ENCODE data around the gene RLN2.
"Not testable (repeated sequence)": the region's sequence is repeated elsewhere in the genome, so short reads cannot be mapped to it uniquely, and the experiment has no call there.

Gene RLN2

GRCh38 chr9:5316406-5316805, 11.9 kb upstream of the RLN2 start:
- H3K27me3 ChIP-seq (ENCODE audit: control insufficient read depth, insufficient read depth, low read length); H3K9me3 ChIP-seq (ENCODE audit: control insufficient read depth, insufficient read depth, low read depth, low read length); H3K4me1 ChIP-seq (ENCODE audit: control insufficient read depth, insufficient read depth, low read length); H3K36me3 ChIP-seq (ENCODE audit: control insufficient read depth, insufficient read depth, low read length); H3K27ac ChIP-seq (ENCODE audit: low read depth, low read length); H3K4me3 ChIP-seq (ENCODE audit: low read depth, low read length); H3K9ac ChIP-seq (ENCODE audit: low read length): not testable (repeated sequence)

GRCh38 chr9:5315187-5315923, 10.8 kb upstream of the RLN2 start:
- Histone ChIP-seq H3K9me3 (ENCODE audit: control insufficient read depth, insufficient read depth, low read depth, low read length) (peaks cover 7% of the 10 kb centered on the region; the same call in 1 of the 2 replicates), H3K27me3 (ENCODE audit: control insufficient read depth, insufficient read depth, low read length) (no peaks in the 10 kb centered on the region), H3K4me1 (ENCODE audit: control insufficient read depth, insufficient read depth, low read length) (no peaks in the 10 kb centered on the region), H3K36me3 (ENCODE audit: control insufficient read depth, insufficient read depth, low read length) (no peaks in the 10 kb centered on the region), H3K4me3 (ENCODE audit: low read depth, low read length) (no peak overlapping the region), H3K9ac (ENCODE audit: low read length) (no peak overlapping the region), H3K27ac (ENCODE audit: low read depth, low read length) (no peak overlapping the region)

- no peaks in the 10 kb centered on the region for H3K36me3 ChIP-seq (ENCODE audit: control insufficient read depth, insufficient read depth, low read length)
- H3K9me3 ChIP-seq (ENCODE audit: control insufficient read depth, insufficient read depth, low read depth, low read length): peaks cover 4% of the 10 kb centered on the region; the same call in 1 of the 2 replicates
- H3K27ac ChIP-seq (ENCODE audit: low read depth, low read length): no peak overlapping the region
- no peak overlapping the region for H3K4me3 ChIP-seq (ENCODE audit: low read depth, low read length)
- no peaks in the 10 kb centered on the region for H3K27me3 ChIP-seq (ENCODE audit: control insufficient read depth, insufficient read depth, low read length)
- H3K9ac ChIP-seq (ENCODE audit: low read length): no peak overlapping the region
- no peaks in the 10 kb centered on the region for H3K4me1 ChIP-seq (ENCODE audit: control insufficient read depth, insufficient read depth, low read length)
These were observed 6.3 kb upstream of the RLN2 start for GRCh38 chr9:5310851-5311250.

DNA sequence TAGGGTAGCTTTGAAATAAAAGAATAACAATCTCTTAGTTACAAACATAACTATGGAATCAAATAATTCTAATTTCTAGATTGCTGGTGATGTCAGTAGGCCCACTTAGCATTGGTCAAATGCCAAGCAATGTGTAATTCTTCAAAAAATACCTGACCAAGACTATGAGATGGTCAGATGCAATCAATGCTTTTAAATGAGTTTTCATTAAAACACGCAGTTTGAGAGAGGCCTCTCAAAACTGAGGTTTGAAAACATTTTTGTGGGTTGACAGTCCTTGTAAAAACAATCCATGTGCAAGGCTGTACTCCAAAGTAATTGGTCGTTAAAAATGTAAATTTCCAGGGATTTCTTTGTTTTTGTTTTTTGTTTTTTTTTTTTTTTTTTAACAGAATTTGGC, 1.2 kb upstream of the RLN2 start:
- Histone ChIP-seq H3K4me3 (ENCODE audit: low read depth, low read length) (no peak overlapping the region), H3K27me3 (ENCODE audit: control insufficient read depth, insufficient read depth, low read length) (no peaks in the 10 kb centered on the region), H3K9me3 (ENCODE audit: control insufficient read depth, insufficient read depth, low read depth, low read length) (no peaks in the 10 kb centered on the region), H3K36me3 (ENCODE audit: control insufficient read depth, insufficient read depth, low read length) (no peaks in the 10 kb centered on the region), H3K4me1 (ENCODE audit: control insufficient read depth, insufficient read depth, low read length) (no peaks in the 10 kb centered on the region), H3K9ac (ENCODE audit: low read length) (no peak overlapping the region), H3K27ac (ENCODE audit: low read depth, low read length) (no peak overlapping the region)

GRCh38 chr9:5301544-5301943, 3.0 kb downstream of the RLN2 start:
- H3K4me1 ChIP-seq (ENCODE audit: control insufficient read depth, insufficient read depth, low read length): no peaks in the 10 kb centered on the region
- H3K27me3 ChIP-seq (ENCODE audit: control insufficient read depth, insufficient read depth, low read length): no peaks in the 10 kb centered on the region
- H3K9me3 ChIP-seq (ENCODE audit: control insufficient read depth, insufficient read depth, low read depth, low read length): no peaks in the 10 kb centered on the region
- H3K9ac ChIP-seq (ENCODE audit: low read length): no peak overlapping the region
- H3K36me3 ChIP-seq (ENCODE audit: control insufficient read depth, insufficient read depth, low read length): no peaks in the 10 kb centered on the region
- no peak overlapping the region for H3K27ac ChIP-seq (ENCODE audit: low read depth, low read length)
- H3K4me3 ChIP-seq (ENCODE audit: low read depth, low read length): no peak overlapping the region

DNA sequence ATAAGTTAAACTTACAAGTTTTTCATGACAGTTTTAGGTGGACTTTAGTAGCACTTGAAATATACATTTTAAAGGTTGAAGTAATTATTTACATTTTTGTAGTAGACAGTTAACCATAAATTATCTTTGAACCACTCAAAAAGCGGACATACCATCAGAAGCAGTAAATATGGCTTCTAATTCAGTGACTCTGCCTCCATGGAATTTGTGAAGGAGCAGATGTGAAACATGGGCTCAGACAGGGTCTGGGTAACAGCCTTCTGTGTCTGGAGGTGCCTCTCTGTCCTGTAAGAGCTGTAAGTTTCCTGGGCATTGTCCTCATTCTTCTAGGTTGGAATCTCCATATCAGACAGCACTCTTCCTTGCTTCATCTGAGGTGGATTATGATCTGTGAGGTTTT, 12.4 kb downstream of the RLN2 start:
- Histone ChIP-seq H3K9me3 (ENCODE audit: control insufficient read depth, insufficient read depth, low read depth, low read length) (no peaks in the 10 kb centered on the region), H3K4me3 (ENCODE audit: low read depth, low read length) (no peak overlapping the region), H3K9ac (ENCODE audit: low read length) (no peak overlapping the region), H3K27ac (ENCODE audit: low read depth, low read length) (no peak overlapping the region), H3K27me3 (ENCODE audit: control insufficient read depth, insufficient read depth, low read length) (no peaks in the 10 kb centered on the region), H3K36me3 (ENCODE audit: control insufficient read depth, insufficient read depth, low read length) (no peaks in the 10 kb centered on the region), H3K4me1 (ENCODE audit: control insufficient read depth, insufficient read depth, low read length) (no peaks in the 10 kb centered on the region)

- Histone ChIP-seq H3K9ac (ENCODE audit: low read length) (no peak overlapping the region), H3K27ac (ENCODE audit: low read depth, low read length) (no peak overlapping the region), H3K27me3 (ENCODE audit: control insufficient read depth, insufficient read depth, low read length) (no peaks in the 10 kb centered on the region), H3K9me3 (ENCODE audit: control insufficient read depth, insufficient read depth, low read depth, low read length) (no peaks in the 10 kb centered on the region), H3K36me3 (ENCODE audit: control insufficient read depth, insufficient read depth, low read length) (no peaks in the 10 kb centered on the region), H3K4me1 (ENCODE audit: control insufficient read depth, insufficient read depth, low read length) (no peaks in the 10 kb centered on the region), H3K4me3 (ENCODE audit: low read depth, low read length) (no peak overlapping the region)
These were observed 15.9 kb downstream of the RLN2 start for GRCh38 chr9:5288591-5288990.

GRCh38 chr9:5286262-5286661, 18.3 kb downstream of the RLN2 start:
- H3K9ac ChIP-seq (ENCODE audit: low read length): no peak overlapping the region
- H3K27ac ChIP-seq (ENCODE audit: low read depth, low read length): no peak overlapping the region
- no peaks in the 10 kb centered on the region for H3K27me3 ChIP-seq (ENCODE audit: control insufficient read depth, insufficient read depth, low read length)
- H3K36me3 ChIP-seq (ENCODE audit: control insufficient read depth, insufficient read depth, low read length): no peaks in the 10 kb centered on the region
- no peaks in the 10 kb centered on the region for H3K9me3 ChIP-seq (ENCODE audit: control insufficient read depth, insufficient read depth, low read depth, low read length)
- H3K4me1 ChIP-seq (ENCODE audit: control insufficient read depth, insufficient read depth, low read length): no peaks in the 10 kb centered on the region
- no peak overlapping the region for H3K4me3 ChIP-seq (ENCODE audit: low read depth, low read length)

GRCh38 chr9:5278486-5278885, 26.0 kb downstream of the RLN2 start:
- Histone ChIP-seq H3K27me3 (ENCODE audit: control insufficient read depth, insufficient read depth, low read length) (no peaks in the 10 kb centered on the region), H3K4me3 (ENCODE audit: low read depth, low read length) (no peak overlapping the region), H3K27ac (ENCODE audit: low read depth, low read length) (no peak overlapping the region), H3K4me1 (ENCODE audit: control insufficient read depth, insufficient read depth, low read length) (no peaks in the 10 kb centered on the region), H3K36me3 (ENCODE audit: control insufficient read depth, insufficient read depth, low read length) (no peaks in the 10 kb centered on the region), H3K9me3 (ENCODE audit: control insufficient read depth, insufficient read depth, low read depth, low read length) (0 out of 2 replicates have a peak, but pooled peaks cover 2% of the 10 kb centered on the region), H3K9ac (ENCODE audit: low read length) (no peak overlapping the region)

- peaks cover 4% of the 10 kb centered on the region for H3K4me1 ChIP-seq (ENCODE audit: control insufficient read depth, insufficient read depth, low read length)
- H3K36me3 ChIP-seq (ENCODE audit: control insufficient read depth, insufficient read depth, low read length): no peaks in the 10 kb centered on the region
- 0 out of 2 replicates have a peak, but pooled peaks cover 2% of the 10 kb centered on the region for H3K9me3 ChIP-seq (ENCODE audit: control insufficient read depth, insufficient read depth, low read depth, low read length)
- H3K9ac ChIP-seq (ENCODE audit: low read length): no peak overlapping the region
- no peak overlapping the region for H3K4me3 ChIP-seq (ENCODE audit: low read depth, low read length)
- H3K27ac ChIP-seq (ENCODE audit: low read depth, low read length): no peak overlapping the region
- no peaks in the 10 kb centered on the region for H3K27me3 ChIP-seq (ENCODE audit: control insufficient read depth, insufficient read depth, low read length)
These were observed 29.7 kb downstream of the RLN2 start for GRCh38 chr9:5274770-5275169.

- Histone ChIP-seq H3K9ac (ENCODE audit: low read length) (peak overlapping the region; percentile 47), H3K27ac (ENCODE audit: low read depth, low read length) (peak overlapping the region; percentile 80; the same call in 1 of the 2 replicates), H3K27me3 (ENCODE audit: control insufficient read depth, insufficient read depth, low read length) (no peaks in the 10 kb centered on the region), H3K36me3 (ENCODE audit: control insufficient read depth, insufficient read depth, low read length) (no peaks in the 10 kb centered on the region), H3K4me1 (ENCODE audit: control insufficient read depth, insufficient read depth, low read length) (peaks cover 21% of the 10 kb centered on the region), H3K9me3 (ENCODE audit: control insufficient read depth, insufficient read depth, low read depth, low read length) (no peaks in the 10 kb centered on the region), H3K4me3 (ENCODE audit: low read depth, low read length) (no peak overlapping the region; the same call in 1 of the 2 replicates)
These were observed 35.2 kb downstream of the RLN2 start for GRCh38 chr9:5269249-5269715.
